Fibroblast of lung (primary cell): ENCODE measurements around the gene SERPINB5. TPM values are rescaled to one million over a fixed set of nuclear protein-coding genes. Genes with fewer than 3 reads are reported as not detected.
"Not testable (repeated sequence)": the region's sequence is repeated elsewhere in the genome, so short reads cannot be mapped to it uniquely, and the experiment has no call there.

Experiments used
- DNase-seq, 2 donors: peaks; one replicate each; pipeline versions ENCODE4 v3.0.0 to v3.0.0-alpha.2; 2010; ENCODE audit warnings: low read depth in 2 of 2
- H2AFZ ChIP-seq: 2 replicates; pipeline ENCODE4 v1.5.1; 2012; ENCODE audit warnings: low read length, control low read depth, inconsistent platforms
- H3K27ac ChIP-seq: 2 replicates; pipeline ENCODE4 v1.5.1; 2011; ENCODE audit warnings: low read length, control low read depth; ENCODE audit not compliant: insufficient read depth
- H3K27me3 ChIP-seq: 2 replicates; pipeline ENCODE4 v1.5.1; 2011; ENCODE audit warnings: mild to moderate bottlenecking, low read length; ENCODE audit not compliant: control insufficient read depth, insufficient read depth
- H3K36me3 ChIP-seq: 2 replicates; pipeline ENCODE4 v1.5.1; 2011; ENCODE audit warnings: low read length; ENCODE audit not compliant: control insufficient read depth, insufficient read depth
- H3K4me1 ChIP-seq: 2 replicates; pipeline ENCODE4 v1.5.1; 2011; ENCODE audit warnings: low read length; ENCODE audit not compliant: control insufficient read depth, insufficient read depth; ENCODE audit errors: extremely low read depth
- H3K4me2 ChIP-seq: 2 replicates; pipeline ENCODE4 v1.5.1; 2011; ENCODE audit warnings: low read length, control low read depth; ENCODE audit not compliant: insufficient read depth; ENCODE audit errors: extremely low read depth
- H3K4me3 ChIP-seq, 4 experiments: fragments of 200-600 bp in 1 of 4; sonication (generic) in 1 of 4; replicated peaks in 1 of 4; 2 replicates each; pipeline ENCODE4 v1.5.1; 2011 to 2016; ENCODE audit warnings: low read length in 4 of 4, low read depth in 3 of 4, mild to moderate bottlenecking in 3 of 4, control low read depth in 2 of 4, inconsistent platforms in 1 of 4, mixed read lengths in 1 of 4; ENCODE audit not compliant: insufficient read depth in 1 of 4; ENCODE audit errors: control extremely low read depth in 1 of 4
- H3K79me2 ChIP-seq: 2 replicates; pipeline ENCODE4 v1.5.1; 2012; ENCODE audit warnings: mild to moderate bottlenecking, low read length, inconsistent platforms; ENCODE audit not compliant: control insufficient read depth, insufficient read depth
- H3K9ac ChIP-seq: 2 replicates; pipeline ENCODE4 v1.5.1; 2011; ENCODE audit warnings: mild to moderate bottlenecking, low read length, control low read depth; ENCODE audit not compliant: insufficient read depth
- H3K9me3 ChIP-seq: 2 replicates; pipeline ENCODE4 v1.5.1; 2012; ENCODE audit warnings: low read depth, low read length; ENCODE audit not compliant: control insufficient read depth, insufficient read depth
- H4K20me1 ChIP-seq: 2 replicates; pipeline ENCODE4 v1.5.1; 2011; ENCODE audit warnings: low read length; ENCODE audit not compliant: control insufficient read depth, insufficient read depth; ENCODE audit errors: extremely low read depth
- CTCF ChIP-seq, 2 donors: IDR thresholded peaks in 1 of 2; conservative IDR thresholded peaks in 1 of 2; 1 replicate in 1 of 2; 2 replicates in 1 of 2; pipeline ENCODE4 v1.5.1; 2011 to 2012; ENCODE audit warnings: low read length in 2 of 2, control low read depth in 1 of 2, inconsistent platforms in 1 of 2, low read depth in 1 of 2, mild to moderate bottlenecking in 1 of 2
- EZH2 ChIP-seq: IDR thresholded peaks from 2 replicates; pipeline ENCODE4 v1.5.1; 2012; ENCODE audit warnings: low read length, control low read depth, mild to moderate bottlenecking; ENCODE audit errors: missing control alignments
- polyA plus RNA-seq, 2 donors: library from polyadenylated mRNA; depleted of rRNA in 1 of 2; stranded (reverse) in 1 of 2; unstranded in 1 of 2; fragments of >200 nt; gene quantifications; 2 replicates each; pipeline ENCODE4 v1.2.1, GENCODE V29; 2011 to 2012; ENCODE audit warnings: missing spikeins in 1 of 2
- total RNA-seq: library from RNA; depleted of rRNA; stranded (reverse); fragments of >200 nt; gene quantifications from 2 replicates; pipeline ENCODE4 v1.2.1, GENCODE V29; 2014

Gene SERPINB5
- total and polyA plus RNA-seq, 2 donors (not counting 1 experiment from before 2014, with no cell fraction given), result 0.05 TPM; not detected in 1

- H3K27ac ChIP-seq, result no peak overlapping the region
- H3K36me3 ChIP-seq, result no peaks in the 10 kb centered on the region
- no peak overlapping the region for H3K4me2 ChIP-seq
- TF ChIP-seq CTCF (conservative IDR thresholded peaks at IDR 0.05 in 1 of 2, IDR thresholded peaks at IDR 0.05 in 1 of 2; ENCODE audit: low read depth in 1 of 2, low read length in 2 of 2) (no peak), EZH2 (no peak)
- H3K9ac ChIP-seq, result no peak overlapping the region
- no peaks in the 10 kb centered on the region for H3K27me3 ChIP-seq
- no peaks in the 10 kb centered on the region for H4K20me1 ChIP-seq
- H2AFZ ChIP-seq, result no peak overlapping the region
- H3K4me3 ChIP-seq, result no peak overlapping the region
- no peaks in the 10 kb centered on the region for H3K79me2 ChIP-seq
- H3K4me1 ChIP-seq, result no peaks in the 10 kb centered on the region
- peak in 1 of 2 donors; percentile 29 for DNase-seq
- no peaks in the 10 kb centered on the region for H3K9me3 ChIP-seq
These were observed 24.7 kb upstream of the SERPINB5 start for GRCh38 chr18:63451799-63452660.

GRCh38 chr18:63452751-63453150 lies 24.0 kb upstream of the SERPINB5 start:
- H3K4me3 ChIP-seq, H3K27me3 ChIP-seq, H4K20me1 ChIP-seq, H3K9ac ChIP-seq, H2AFZ ChIP-seq, H3K4me1 ChIP-seq, DNase-seq, H3K9me3 ChIP-seq, H3K79me2 ChIP-seq, H3K36me3 ChIP-seq, H3K27ac ChIP-seq, H3K4me2 ChIP-seq: not testable (repeated sequence)

- H3K79me2 ChIP-seq, result no peaks in the 10 kb centered on the region
- no peak for DNase-seq
- no peaks in the 10 kb centered on the region for H4K20me1 ChIP-seq
- H3K4me1 ChIP-seq, result no peaks in the 10 kb centered on the region
- no peaks in the 10 kb centered on the region for H3K9me3 ChIP-seq
- H3K27me3 ChIP-seq, result no peaks in the 10 kb centered on the region
- no peak overlapping the region for H3K4me2 ChIP-seq
- H2AFZ ChIP-seq, result no peak overlapping the region
- H3K9ac ChIP-seq, result no peak overlapping the region
- no peak for TF ChIP-seq EZH2
- no peak for TF ChIP-seq CTCF (conservative IDR thresholded peaks at IDR 0.05 in 1 of 2, IDR thresholded peaks at IDR 0.05 in 1 of 2; ENCODE audit: low read depth in 1 of 2, low read length in 2 of 2)
- H3K4me3 ChIP-seq, result no peak overlapping the region
- H3K27ac ChIP-seq, result no peak overlapping the region
- no peaks in the 10 kb centered on the region for H3K36me3 ChIP-seq
These were observed 22.3 kb upstream of the SERPINB5 start for GRCh38 chr18:63454497-63454896.
